Skeletal muscle satellite cell (primary cell): ENCODE results near the gene CENPC.

Experiments used
- H3K27me3 ChIP-seq: 2 replicates; pipeline ENCODE4 v1.7.0; 2013; ENCODE audit warnings: low read length; ENCODE audit not compliant: control insufficient read depth, insufficient read depth
- H3K36me3 ChIP-seq: 2 replicates; pipeline ENCODE4 v1.7.0; 2013; ENCODE audit warnings: mild to moderate bottlenecking, control low read depth, low read length; ENCODE audit not compliant: insufficient read depth
- H3K4me1 ChIP-seq: 2 replicates; pipeline ENCODE4 v1.7.0; 2013; ENCODE audit warnings: low read length; ENCODE audit not compliant: control insufficient read depth, insufficient read depth
- H3K4me2 ChIP-seq: 2 replicates; pipeline ENCODE4 v1.7.0; 2013; ENCODE audit warnings: mild to moderate bottlenecking, low read length
- H3K4me3 ChIP-seq: 2 replicates; pipeline ENCODE4 v1.7.0; 2013; ENCODE audit warnings: low read length
- H3K9ac ChIP-seq: 2 replicates; pipeline ENCODE4 v1.7.0; 2013; ENCODE audit warnings: mild to moderate bottlenecking, low read depth, low read length, moderate library complexity
- H3K9me3 ChIP-seq: replicated peaks from 2 replicates; pipeline ENCODE4 v1.7.0; 2013; ENCODE audit warnings: mild to moderate bottlenecking, control low read depth, low read length

CENPC gene

GRCh38 chr4:67522230-67522629 is 23.1 kb downstream of the CENPC start:
- H3K36me3 ChIP-seq, result peaks cover 13% of the 10 kb centered on the region
- no peaks in the 10 kb centered on the region for H3K4me1 ChIP-seq
- no peak overlapping the region for H3K4me2 ChIP-seq
- no peak overlapping the region for H3K9ac ChIP-seq
- no peak overlapping the region for H3K4me3 ChIP-seq
- no peaks in the 10 kb centered on the region for H3K27me3 ChIP-seq
- no peaks in the 10 kb centered on the region for H3K9me3 ChIP-seq

- no peaks in the 10 kb centered on the region for H3K9me3 ChIP-seq
- H3K36me3 ChIP-seq, result peaks cover 9% of the 10 kb centered on the region
- no peak overlapping the region for H3K9ac ChIP-seq
- no peak overlapping the region for H3K4me2 ChIP-seq
- H3K4me3 ChIP-seq, result no peak overlapping the region
- no peaks in the 10 kb centered on the region for H3K4me1 ChIP-seq
- H3K27me3 ChIP-seq, result no peaks in the 10 kb centered on the region
These were observed 23.8 kb downstream of the CENPC start for GRCh38 chr4:67521506-67521905.

GRCh38 chr4:67520141-67520540 is 25.2 kb downstream of the CENPC start:
- no peak overlapping the region for H3K9ac ChIP-seq
- no peaks in the 10 kb centered on the region for H3K9me3 ChIP-seq
- H3K4me3 ChIP-seq, result no peak overlapping the region
- no peaks in the 10 kb centered on the region for H3K4me1 ChIP-seq
- no peaks in the 10 kb centered on the region for H3K27me3 ChIP-seq
- peaks cover 9% of the 10 kb centered on the region for H3K36me3 ChIP-seq
- no peak overlapping the region for H3K4me2 ChIP-seq

GRCh38 chr4:67512501-67512900 is 32.8 kb downstream of the CENPC start:
- Histone ChIP-seq H3K9me3 (no peaks in the 10 kb centered on the region), H3K4me2 (no peak overlapping the region), H3K36me3 (peaks cover 45% of the 10 kb centered on the region), H3K27me3 (no peaks in the 10 kb centered on the region), H3K4me1 (no peaks in the 10 kb centered on the region), H3K4me3 (no peak overlapping the region), H3K9ac (no peak overlapping the region)

GRCh38 chr4:67500373-67500772 is 44.9 kb downstream of the CENPC start:
- H3K4me3 ChIP-seq, result no peak overlapping the region
- H3K4me1 ChIP-seq, result no peaks in the 10 kb centered on the region
- no peaks in the 10 kb centered on the region for H3K27me3 ChIP-seq
- H3K9me3 ChIP-seq, result no peaks in the 10 kb centered on the region
- peaks cover 7% of the 10 kb centered on the region for H3K36me3 ChIP-seq
- no peak overlapping the region for H3K9ac ChIP-seq
- no peak overlapping the region for H3K4me2 ChIP-seq

- Histone ChIP-seq H3K4me1 (no peaks in the 10 kb centered on the region), H3K4me2 (no peak overlapping the region), H3K9me3 (no peaks in the 10 kb centered on the region), H3K9ac (no peak overlapping the region), H3K27me3 (no peaks in the 10 kb centered on the region), H3K36me3 (peaks cover 3% of the 10 kb centered on the region), H3K4me3 (no peak overlapping the region)
These were observed 45.5 kb downstream of the CENPC start for GRCh38 chr4:67499799-67500198.

GRCh38 chr4:67483868-67484602 is 61.3 kb downstream of the CENPC start:
- no peak overlapping the region for H3K9ac ChIP-seq
- H3K4me1 ChIP-seq, result peaks cover 5% of the 10 kb centered on the region
- H3K4me2 ChIP-seq, result no peak overlapping the region
- no peaks in the 10 kb centered on the region for H3K9me3 ChIP-seq
- H3K4me3 ChIP-seq, result no peak overlapping the region
- H3K36me3 ChIP-seq, result peaks cover 17% of the 10 kb centered on the region
- no peaks in the 10 kb centered on the region for H3K27me3 ChIP-seq

- Histone ChIP-seq H3K4me1 (peaks cover 5% of the 10 kb centered on the region), H3K9me3 (no peaks in the 10 kb centered on the region), H3K36me3 (peaks cover 15% of the 10 kb centered on the region), H3K4me3 (no peak overlapping the region), H3K4me2 (no peak overlapping the region), H3K27me3 (no peaks in the 10 kb centered on the region), H3K9ac (no peak overlapping the region)
These were observed 64.5 kb downstream of the CENPC start for GRCh38 chr4:67480810-67481209.

- Histone ChIP-seq H3K36me3 (peaks cover 13% of the 10 kb centered on the region), H3K4me1 (no peaks in the 10 kb centered on the region), H3K9me3 (no peaks in the 10 kb centered on the region), H3K9ac (no peak overlapping the region), H3K27me3 (no peaks in the 10 kb centered on the region), H3K4me3 (no peak overlapping the region), H3K4me2 (no peak overlapping the region)
These were observed 70.1 kb downstream of the CENPC start for GRCh38 chr4:67475155-67475554.

GRCh38 chr4:67470871-67471270 is 74.4 kb downstream of the CENPC start:
- H3K4me3 ChIP-seq, result no peak overlapping the region
- no peak overlapping the region for H3K9ac ChIP-seq
- no peaks in the 10 kb centered on the region for H3K4me1 ChIP-seq
- H3K36me3 ChIP-seq, result peaks cover 20% of the 10 kb centered on the region
- no peak overlapping the region for H3K4me2 ChIP-seq
- no peaks in the 10 kb centered on the region for H3K9me3 ChIP-seq
- H3K27me3 ChIP-seq, result no peaks in the 10 kb centered on the region

GRCh38 chr4:67468830-67469229 is 76.5 kb downstream of the CENPC start:
- Histone ChIP-seq H3K9me3 (no peaks in the 10 kb centered on the region), H3K4me2 (no peak overlapping the region), H3K9ac (no peak overlapping the region), H3K36me3 (peaks cover 14% of the 10 kb centered on the region), H3K4me3 (no peak overlapping the region), H3K27me3 (no peaks in the 10 kb centered on the region), H3K4me1 (no peaks in the 10 kb centered on the region)

GRCh38 chr4:67466751-67467150 is 78.6 kb downstream of the CENPC start:
- Histone ChIP-seq H3K27me3 (no peaks in the 10 kb centered on the region), H3K4me2 (no peak overlapping the region), H3K9me3 (no peaks in the 10 kb centered on the region), H3K9ac (no peak overlapping the region), H3K4me1 (no peaks in the 10 kb centered on the region), H3K36me3 (peaks cover 12% of the 10 kb centered on the region), H3K4me3 (no peak overlapping the region)
